Central memory CD4-positive, alpha-beta T cell (primary cell): ENCODE results near the gene ABCC1.
"Not testable (repeated sequence)": the region's sequence is repeated elsewhere in the genome, so short reads cannot be mapped to it uniquely, and the experiment has no call there.

Experiments
- DNase-seq: peaks from one replicate; pipeline ENCODE4 v3.0.0; 2022

ABCC1 gene

DNA sequence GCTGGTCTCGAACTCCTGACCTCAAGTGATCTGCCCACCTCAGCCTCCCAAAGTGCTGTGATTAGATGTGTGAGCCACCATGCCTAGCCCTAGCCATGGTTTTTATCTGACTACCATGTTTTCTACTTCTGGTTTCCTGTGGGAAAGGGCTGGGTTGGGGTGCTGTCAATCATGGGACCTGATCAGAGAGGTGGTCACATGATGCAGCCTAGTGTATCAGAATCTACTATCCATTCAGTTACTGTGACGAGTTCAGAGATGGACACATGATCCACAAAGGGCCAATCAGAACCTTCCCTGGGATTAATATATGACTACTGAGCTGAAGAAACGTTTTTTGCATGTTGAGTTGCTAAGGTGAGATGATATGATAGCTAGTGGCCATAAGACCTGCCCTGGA is 214.8 kb downstream of the ABCC1 start:
- no peak for DNase-seq

DNA sequence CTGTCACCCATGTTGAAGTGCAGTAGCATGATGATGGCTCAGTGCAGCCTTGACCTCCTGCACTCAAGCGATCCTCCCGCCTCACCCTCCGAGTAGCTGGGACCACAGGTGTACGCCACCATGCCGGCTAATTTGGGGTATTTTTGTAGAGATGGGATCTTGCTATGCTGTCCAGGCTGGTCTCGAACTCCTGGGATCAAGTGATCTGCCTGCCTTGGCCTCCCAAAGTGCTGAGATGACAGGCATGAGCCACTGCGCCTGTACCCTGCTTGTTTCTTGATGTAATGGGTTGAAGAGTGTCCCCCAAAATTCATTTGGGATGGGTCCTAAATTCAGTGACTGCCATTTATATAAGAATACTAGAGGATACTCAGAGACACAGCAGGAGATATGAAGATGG is 216.7 kb downstream of the ABCC1 start:
- no peak for DNase-seq

DNA sequence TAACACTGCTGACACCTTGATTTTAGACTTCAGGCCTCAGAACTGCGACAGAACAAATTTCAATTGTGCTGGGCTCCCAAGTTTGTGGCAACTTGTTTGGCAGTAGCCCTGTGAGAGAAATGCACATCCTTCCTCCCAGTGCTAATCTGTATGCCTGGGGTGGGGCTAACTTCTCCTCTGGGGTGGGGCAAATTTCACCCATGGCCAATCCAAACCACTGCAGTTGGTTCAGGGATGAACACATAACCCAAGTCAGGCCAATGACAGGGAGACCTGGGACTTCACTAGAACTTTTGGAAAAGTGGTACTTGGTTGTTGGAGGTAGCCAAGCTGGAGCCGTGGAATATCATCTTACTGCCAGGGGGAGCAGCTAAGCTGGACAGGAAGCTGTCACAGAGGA is 217.5 kb downstream of the ABCC1 start:
- DNase-seq: no peak

GRCh38 chr16:16167927-16168326 is 218.5 kb downstream of the ABCC1 start:
- no peak for DNase-seq

- DNase-seq: no peak
Observed at GRCh38 chr16:16168431-16168830, 219.0 kb downstream of the ABCC1 start.

DNA sequence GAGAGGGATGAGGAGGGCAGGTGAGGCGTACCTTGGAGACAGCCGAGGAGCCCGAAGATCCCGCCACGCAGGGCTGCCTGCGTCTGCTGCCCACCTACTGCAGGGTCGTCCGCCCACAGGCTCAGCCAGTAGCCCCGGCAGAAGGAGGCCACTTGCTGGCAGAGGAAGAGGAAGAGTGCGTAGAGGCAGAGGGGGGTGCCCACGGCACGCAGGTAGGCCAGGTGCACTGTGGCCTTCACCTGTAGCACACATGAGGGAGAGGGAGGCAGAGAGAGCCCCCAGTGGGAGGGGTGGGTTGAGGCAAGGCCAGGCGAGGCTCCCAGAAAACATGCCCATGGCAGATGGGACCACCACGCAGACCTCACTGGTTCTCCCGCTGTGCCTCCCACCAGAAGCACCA is 220.2 kb downstream of the ABCC1 start:
- DNase-seq: no peak

DNA sequence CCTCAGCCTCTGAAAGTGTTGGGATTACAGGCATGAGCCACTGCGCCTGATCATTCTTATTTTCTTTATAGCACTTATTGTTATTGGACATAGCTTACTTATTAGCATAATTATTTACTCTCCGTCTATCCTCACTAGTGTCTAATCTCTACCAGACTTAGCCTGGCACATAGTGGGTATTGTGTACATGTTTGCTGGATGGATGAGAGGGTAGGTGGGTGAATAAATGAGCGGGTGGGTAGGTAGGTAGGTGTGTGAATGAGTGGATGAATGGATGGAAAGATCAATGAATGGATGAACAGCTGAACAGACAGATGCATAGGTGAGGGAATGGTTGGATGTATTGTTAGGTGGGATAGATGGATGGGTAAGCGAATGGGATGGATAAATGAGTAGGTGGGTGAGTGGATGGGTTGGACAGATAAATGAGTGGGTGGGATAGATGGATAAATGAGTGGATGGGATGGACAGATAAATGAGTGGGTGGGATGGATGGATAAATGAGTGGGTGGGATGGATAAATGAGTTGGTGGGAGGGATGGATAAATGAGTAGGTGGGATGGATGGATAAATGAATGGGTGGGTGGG is 222.0 kb downstream of the ABCC1 start:
- no peak for DNase-seq

DNA sequence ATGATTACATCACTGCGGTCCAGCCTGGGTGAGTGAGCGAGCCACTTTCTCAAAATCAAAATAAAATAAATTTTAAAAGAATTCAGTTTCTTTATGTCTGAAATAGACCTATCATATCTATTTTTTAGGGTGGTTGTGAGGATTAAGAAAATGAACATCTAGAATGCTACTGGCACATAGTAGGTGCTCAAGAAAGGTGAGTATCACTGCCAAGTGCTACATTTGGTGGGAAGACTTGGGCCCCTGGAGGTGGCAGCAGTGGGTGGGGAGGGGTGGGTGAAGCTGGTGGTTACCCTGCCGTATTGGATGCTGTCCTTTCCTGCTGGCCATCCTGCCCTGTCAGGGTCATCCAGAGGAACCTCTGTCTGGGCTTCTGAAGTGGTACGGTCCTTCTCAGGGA is 223.6 kb downstream of the ABCC1 start:
- DNase-seq: no peak

- no peak for DNase-seq
Observed at GRCh38 chr16:16175296-16175695, 225.9 kb downstream of the ABCC1 start.

DNA sequence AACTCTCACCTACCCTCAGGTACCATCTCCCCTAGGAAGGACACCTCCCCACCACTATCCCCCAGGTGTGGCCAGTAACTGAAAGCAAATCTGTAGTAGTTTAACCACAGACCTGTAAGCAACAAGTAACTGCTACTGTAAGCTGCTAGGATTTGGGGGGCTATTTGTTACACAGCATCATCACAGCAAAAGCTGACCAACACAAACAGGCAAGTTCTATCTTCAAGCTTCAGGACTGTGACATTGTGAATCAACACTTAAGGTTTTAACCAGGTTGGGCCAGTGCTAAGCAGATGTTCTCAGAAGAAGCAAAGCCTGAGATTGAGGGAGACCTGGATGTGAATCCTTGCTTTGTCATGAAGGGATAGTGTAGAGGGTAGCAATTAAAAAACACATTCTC is 226.9 kb downstream of the ABCC1 start:
- no peak for DNase-seq

DNA sequence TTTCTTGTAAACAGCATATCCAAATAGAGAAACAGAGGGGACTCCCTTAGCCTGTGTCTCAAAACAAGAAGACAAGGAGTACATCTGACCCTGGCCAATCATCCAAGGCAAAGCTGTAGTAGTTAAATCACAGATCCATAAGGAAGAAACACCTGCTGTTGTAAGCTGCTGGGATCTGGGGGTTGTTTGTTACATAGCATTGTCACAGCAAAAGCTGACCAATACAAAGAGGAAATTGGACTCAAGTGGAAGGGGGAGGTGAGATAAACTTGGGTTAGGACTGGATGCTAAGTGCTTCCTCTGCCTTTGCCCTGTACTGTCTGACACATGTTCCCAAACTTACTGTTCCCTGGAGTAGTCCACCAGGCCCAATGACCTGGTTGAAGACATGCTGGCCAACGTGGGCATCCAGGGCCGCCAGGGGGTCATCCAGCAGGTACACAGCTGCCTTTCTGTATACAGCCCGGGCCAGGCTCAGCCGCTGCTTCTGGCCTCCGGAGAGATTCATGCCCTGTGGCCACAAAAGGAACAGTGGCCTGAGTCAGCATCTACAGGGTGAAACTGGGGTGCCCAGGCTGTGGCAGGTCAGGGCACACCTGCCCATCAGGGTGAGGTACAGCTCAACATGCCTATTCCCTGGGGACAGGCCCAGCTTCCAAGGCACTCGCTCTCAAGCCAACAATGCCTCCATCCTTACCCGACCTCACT is 229.2 kb downstream of the ABCC1 start:
- DNase-seq: no peak

GRCh38 chr16:16181748-16182147 is 232.3 kb downstream of the ABCC1 start:
- not testable (repeated sequence) for DNase-seq

DNA sequence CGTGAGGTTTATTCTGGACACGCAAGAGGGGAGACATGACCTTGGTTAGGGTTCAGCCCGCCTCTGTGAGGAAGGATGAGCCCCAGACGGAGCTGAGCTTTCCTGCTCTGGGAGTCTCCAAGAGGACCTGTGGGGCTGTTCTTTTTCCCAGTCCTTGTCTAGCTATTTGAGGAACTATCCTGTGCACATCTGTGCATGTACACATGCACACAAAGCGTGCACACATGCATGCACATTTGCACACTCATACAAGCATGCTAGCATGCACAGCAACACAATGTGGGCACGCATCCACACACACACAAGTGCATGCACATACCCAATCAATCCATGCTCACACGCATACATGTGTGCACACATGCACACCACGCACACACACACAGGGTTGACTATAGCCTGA is 233.5 kb downstream of the ABCC1 start:
- no peak for DNase-seq

- DNase-seq: no peak
Observed at GRCh38 chr16:16183562-16183961, 234.1 kb downstream of the ABCC1 start.

GRCh38 chr16:16184594-16184993 is 235.2 kb downstream of the ABCC1 start:
- no peak for DNase-seq

GRCh38 chr16:16185095-16185494 is 235.7 kb downstream of the ABCC1 start:
- no peak for DNase-seq

- no peak for DNase-seq
Observed at GRCh38 chr16:16186820-16187219, 237.4 kb downstream of the ABCC1 start.

- no peak for DNase-seq
Observed at GRCh38 chr16:16188827-16189226, 239.4 kb downstream of the ABCC1 start.

- DNase-seq: no peak
Observed at GRCh38 chr16:16189842-16190241, 240.4 kb downstream of the ABCC1 start.

GRCh38 chr16:16190546-16190945 is 241.1 kb downstream of the ABCC1 start:
- DNase-seq: no peak

DNA sequence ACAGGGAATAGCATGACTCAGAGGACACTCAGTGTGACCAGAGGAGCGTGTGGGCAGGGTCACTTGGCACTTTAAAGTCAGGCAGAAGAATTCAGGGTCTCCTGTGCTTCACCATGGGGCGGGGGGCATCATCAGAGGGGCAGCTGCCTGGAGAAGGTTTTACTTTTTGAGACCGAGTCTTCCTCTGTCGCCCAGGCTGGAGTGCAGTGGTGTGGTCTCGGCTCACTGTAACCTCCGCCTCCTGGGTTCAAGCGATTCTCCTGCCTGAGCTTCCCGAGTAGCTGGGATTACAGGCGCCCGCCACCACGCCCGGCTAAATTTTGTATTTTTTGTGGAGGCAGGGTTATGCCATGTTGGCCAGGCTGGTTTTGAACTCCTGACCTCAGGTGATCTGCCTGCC is 241.6 kb downstream of the ABCC1 start:
- not testable (repeated sequence) for DNase-seq

DNA sequence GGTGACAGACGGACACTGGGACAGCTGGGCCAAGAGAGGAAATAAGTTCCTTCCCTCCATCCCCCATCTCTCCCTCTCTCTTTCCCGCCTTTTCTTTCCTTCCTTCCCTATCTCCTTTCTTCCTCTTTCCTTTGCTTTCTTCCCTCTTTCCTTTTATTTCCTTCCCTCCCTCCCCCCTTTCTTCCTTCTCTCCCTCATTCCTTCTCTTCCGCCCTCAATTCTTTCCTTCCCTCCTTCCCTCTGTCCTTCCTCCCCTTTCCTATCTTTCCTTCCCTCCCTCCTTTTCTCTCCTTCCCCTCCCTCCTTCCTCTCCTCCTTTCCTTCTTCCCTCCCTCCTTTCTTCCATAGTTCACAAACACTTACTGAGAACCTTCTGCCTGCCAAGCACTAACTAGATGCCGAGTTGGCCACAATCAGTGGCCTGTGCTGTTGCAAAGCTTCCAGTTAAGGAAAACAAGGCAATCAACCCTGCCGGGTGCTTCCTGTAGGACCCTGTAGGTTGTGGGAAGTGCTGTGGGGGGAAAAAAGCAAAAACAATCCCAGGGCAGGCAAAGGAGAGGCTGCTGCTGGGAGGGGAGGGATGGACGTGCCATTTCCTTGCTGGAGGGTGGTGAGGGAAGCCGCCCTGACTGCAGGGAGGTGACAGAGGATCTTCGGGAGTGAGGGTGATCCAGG is 242.2 kb downstream of the ABCC1 start:
- DNase-seq: no peak
